Stimulated activated CD4-positive, alpha-beta T cell treated with anti-CD3 and anti-CD28 coated beads, TNF-alpha, amount 100 ng/mL, for 4 hours (primary cell): ENCODE data around the gene TPCN2.

ENCODE experiments used
- DNase-seq, 3 experiments: peaks; one replicate each; pipeline ENCODE4 v3.0.0-alpha.2; 2020; ENCODE audit warnings: low read depth in 3 of 3

The TPCN2 gene

GRCh38 chr11:69039501-69039900, 9.2 kb upstream of the TPCN2 start:
- no peak for DNase-seq

- no peak for DNase-seq
Observed at GRCh38 chr11:69040051-69040450, 8.7 kb upstream of the TPCN2 start.

GRCh38 chr11:69040581-69041260, 8.0 kb upstream of the TPCN2 start:
- DNase-seq: no peak

- DNase-seq: no peak
Observed at GRCh38 chr11:69041516-69041915, 7.2 kb upstream of the TPCN2 start.

GRCh38 chr11:69044111-69045013, 4.4 kb upstream of the TPCN2 start:
- no peak for DNase-seq

GRCh38 chr11:69048031-69048693, 570 bp upstream of the TPCN2 start:
- no peak for DNase-seq

GRCh38 chr11:69049490-69049867, 747 bp downstream of the TPCN2 start:
- peak in 1 of 3 experiments; percentile 7 for DNase-seq

- no peak for DNase-seq
Observed at GRCh38 chr11:69050592-69051380, 2.1 kb downstream of the TPCN2 start.

GRCh38 chr11:69051381-69052342, 2.9 kb downstream of the TPCN2 start:
- DNase-seq: no peak

GRCh38 chr11:69052343-69053168, 3.8 kb downstream of the TPCN2 start:
- no peak for DNase-seq

- no peak for DNase-seq
Observed at GRCh38 chr11:69053169-69053477, 4.4 kb downstream of the TPCN2 start.

GRCh38 chr11:69053546-69054396, 5.0 kb downstream of the TPCN2 start:
- DNase-seq: no peak

GRCh38 chr11:69054397-69055211, 5.9 kb downstream of the TPCN2 start:
- DNase-seq: no peak

- no peak for DNase-seq
Observed at GRCh38 chr11:69055212-69055586, 6.5 kb downstream of the TPCN2 start.

GRCh38 chr11:69055598-69056516, 7.1 kb downstream of the TPCN2 start:
- no peak for DNase-seq

- no peak for DNase-seq
Observed at GRCh38 chr11:69057236-69057635, 8.5 kb downstream of the TPCN2 start.

- no peak for DNase-seq
Observed at GRCh38 chr11:69057801-69058200, 9.1 kb downstream of the TPCN2 start.
